ENCODE data around the gene CS. TPM values are rescaled to one million over a fixed set of nuclear protein-coding genes. Genes with fewer than 3 reads are reported as not detected.
"Not testable (repeated sequence)": the region's sequence is repeated elsewhere in the genome, so short reads cannot be mapped to it uniquely, and the experiment has no call there.

Gene CS
- total and polyA plus RNA-seq, 4 donors = 43.1 to 204 (median 94.3) TPM

DNA sequence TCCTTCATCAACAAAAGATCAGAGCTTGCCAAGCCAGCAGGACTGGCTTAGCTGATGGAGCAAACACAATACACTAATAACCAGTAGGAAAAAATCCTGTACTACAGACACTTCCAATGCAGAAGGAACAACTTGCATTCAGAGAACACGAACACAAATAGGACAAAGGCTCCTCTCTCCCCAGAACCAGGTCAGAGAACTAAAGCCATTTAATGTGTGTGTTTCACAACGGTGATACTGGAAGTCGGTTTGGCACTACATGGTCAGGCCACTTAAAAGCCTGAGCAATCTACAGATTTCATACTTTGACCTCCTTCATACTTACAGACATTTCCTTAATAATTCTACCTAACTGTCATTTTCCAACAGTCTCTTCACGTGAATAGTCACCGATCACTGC lies 6.3 kb downstream of the CS start:
- DNase-seq = no peak
- ATAC-seq (ENCODE audit: insufficient read depth, low FRiP score) = no peak
- Histone ChIP-seq H3K9me3 (ENCODE audit: control insufficient read depth in 4 of 4, insufficient read depth in 3 of 4, low read length in 3 of 4) (no peaks in the 10 kb centered on the region), H3K9ac (ENCODE audit: insufficient read depth in 1 of 2, low read length in 2 of 2) (no peak overlapping the region), H3K27me3 (ENCODE audit: control insufficient read depth in 3 of 3, insufficient read depth in 3 of 3, low read length in 2 of 3) (no peaks in the 10 kb centered on the region), H3K4me1 (ENCODE audit: control insufficient read depth in 5 of 5, insufficient read depth in 5 of 5, low read length in 5 of 5) (peaks cover 0 to 29% (median 7%) of the 10 kb centered on the region in 5 donors), H3K4me3 (no peak overlapping the region), H3K36me3 (ENCODE audit: control insufficient read depth in 4 of 4, insufficient read depth in 4 of 4, low read length in 4 of 4) (peaks cover 7 to 22% (median 9%) of the 10 kb centered on the region in 4 donors), H3K27ac (ENCODE audit: low read depth in 1 of 2, low read length in 1 of 2) (no peak overlapping the region)
- TF ChIP-seq, protein P1, sequence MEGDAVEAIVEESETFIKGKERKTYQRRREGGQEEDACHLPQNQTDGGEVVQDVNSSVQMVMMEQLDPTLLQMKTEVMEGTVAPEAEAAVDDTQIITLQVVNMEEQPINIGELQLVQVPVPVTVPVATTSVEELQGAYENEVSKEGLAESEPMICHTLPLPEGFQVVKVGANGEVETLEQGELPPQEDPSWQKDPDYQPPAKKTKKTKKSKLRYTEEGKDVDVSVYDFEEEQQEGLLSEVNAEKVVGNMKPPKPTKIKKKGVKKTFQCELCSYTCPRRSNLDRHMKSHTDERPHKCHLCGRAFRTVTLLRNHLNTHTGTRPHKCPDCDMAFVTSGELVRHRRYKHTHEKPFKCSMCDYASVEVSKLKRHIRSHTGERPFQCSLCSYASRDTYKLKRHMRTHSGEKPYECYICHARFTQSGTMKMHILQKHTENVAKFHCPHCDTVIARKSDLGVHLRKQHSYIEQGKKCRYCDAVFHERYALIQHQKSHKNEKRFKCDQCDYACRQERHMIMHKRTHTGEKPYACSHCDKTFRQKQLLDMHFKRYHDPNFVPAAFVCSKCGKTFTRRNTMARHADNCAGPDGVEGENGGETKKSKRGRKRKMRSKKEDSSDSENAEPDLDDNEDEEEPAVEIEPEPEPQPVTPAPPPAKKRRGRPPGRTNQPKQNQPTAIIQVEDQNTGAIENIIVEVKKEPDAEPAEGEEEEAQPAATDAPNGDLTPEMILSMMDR (IDR thresholded peaks at IDR 0.05; ENCODE audit: control extremely low read depth, extremely low read depth) = no peak
- WGBS, 2 donors = 54 to 69% methylated on average over 5 of the region's 5 CpGs

DNA sequence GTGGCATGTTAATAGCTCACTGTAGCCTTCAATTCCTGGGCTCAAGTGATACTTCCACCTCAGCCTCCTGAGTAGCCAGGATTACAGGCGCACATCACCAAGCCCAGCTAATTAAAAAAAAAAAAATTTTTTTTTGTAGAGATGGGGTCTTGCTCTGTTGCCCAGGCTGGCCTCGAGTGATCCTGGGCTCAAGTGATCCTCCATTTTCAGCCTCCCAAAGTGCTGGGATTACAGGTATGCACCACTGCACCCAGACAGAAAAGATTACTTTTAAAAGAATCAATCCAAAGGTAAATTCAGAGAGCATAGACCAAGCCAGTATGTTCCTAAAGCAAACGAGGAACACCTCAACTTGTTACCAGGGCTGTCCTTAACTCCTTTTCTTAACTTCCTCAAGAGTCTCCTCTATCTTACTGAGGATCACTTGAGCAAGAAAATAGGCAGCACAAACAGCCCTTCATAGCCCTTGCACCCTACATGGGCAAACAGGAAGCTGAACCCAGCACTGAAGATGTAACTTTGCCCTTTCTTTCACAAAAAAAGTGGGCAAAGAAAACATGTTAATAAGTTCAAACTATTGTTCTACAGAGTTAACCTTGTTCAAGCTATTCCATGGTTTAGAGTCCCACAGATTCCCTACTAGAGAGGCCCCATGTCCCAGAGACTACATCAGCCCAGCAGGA lies 11.3 kb downstream of the CS start:
- 60 to 63% methylated on average over 3 of the region's 3 CpGs for WGBS, 2 donors

DNA sequence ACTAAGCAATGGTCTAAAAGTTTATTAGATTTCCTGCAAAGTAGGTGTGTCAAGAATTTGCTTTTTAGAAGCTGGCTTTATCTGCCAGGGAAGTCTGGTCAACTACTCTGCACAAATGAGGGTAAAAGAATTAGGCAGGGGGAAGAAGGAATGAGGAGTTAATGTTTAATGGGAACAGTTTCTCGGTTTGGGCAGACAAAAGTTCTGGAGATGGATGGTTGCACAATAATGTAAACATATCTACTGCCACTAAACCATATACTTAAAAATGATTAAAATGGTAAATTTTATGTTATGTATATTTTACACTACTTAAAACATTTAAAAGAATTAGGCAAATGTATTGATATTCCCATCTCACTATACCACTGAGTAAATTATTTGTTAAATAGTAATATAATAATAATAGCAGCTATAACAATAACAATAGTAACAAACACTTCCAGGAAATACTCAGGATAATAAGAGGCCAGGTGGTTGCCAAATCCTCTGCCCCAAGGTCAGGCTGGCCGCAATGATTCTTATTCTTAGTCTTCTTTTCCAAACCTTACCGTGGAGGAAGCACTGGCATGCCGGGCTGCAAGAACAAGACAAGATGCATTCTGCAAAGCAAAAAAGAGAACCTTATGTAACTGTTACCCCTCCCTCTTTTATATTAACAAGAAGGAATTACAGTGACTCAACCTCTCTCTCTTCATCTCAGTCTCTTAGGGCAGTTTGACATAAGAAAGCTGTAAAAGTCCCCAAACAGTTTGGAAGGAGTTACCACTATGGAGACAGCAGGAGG lies 13.9 kb downstream of the CS start:
- Histone ChIP-seq H3K9ac (ENCODE audit: insufficient read depth in 1 of 2, low read length in 2 of 2) (no peak overlapping the region), H3K27ac (ENCODE audit: low read depth in 1 of 2, low read length in 1 of 2) (no peak overlapping the region), H3K27me3 (ENCODE audit: control insufficient read depth in 3 of 3, insufficient read depth in 3 of 3, low read length in 2 of 3) (no peaks in the 10 kb centered on the region), H3K36me3 (ENCODE audit: control insufficient read depth in 4 of 4, insufficient read depth in 4 of 4, low read length in 4 of 4) (peaks cover 22 to 35% (median 29%) of the 10 kb centered on the region in 4 donors), H3K9me3 (ENCODE audit: control insufficient read depth in 4 of 4, insufficient read depth in 3 of 4, low read length in 3 of 4) (no peaks in the 10 kb centered on the region), H3K4me1 (ENCODE audit: control insufficient read depth in 5 of 5, insufficient read depth in 5 of 5, low read length in 5 of 5) (peaks cover 0 to 4% (median 0%) of the 10 kb centered on the region in 5 donors), H3K4me3 (no peak overlapping the region)
- WGBS, 2 donors = 28 to 35% methylated on average over 4 of the region's 4 CpGs
- DNase-seq = no peak
- TF ChIP-seq, protein P1 (IDR thresholded peaks at IDR 0.05; ENCODE audit: control extremely low read depth, extremely low read depth) = no peak
- no peak for ATAC-seq (ENCODE audit: insufficient read depth, low FRiP score)

More for the DNA sequence above, 11.3 kb downstream of the CS start:
- Histone ChIP-seq H3K27ac (ENCODE audit: low read depth in 1 of 2, low read length in 1 of 2) (no peak overlapping the region), H3K4me3 (no peak overlapping the region), H3K36me3 (ENCODE audit: control insufficient read depth in 4 of 4, insufficient read depth in 4 of 4, low read length in 4 of 4) (peaks cover 4 to 22% (median 14%) of the 10 kb centered on the region in 4 donors), H3K9me3 (ENCODE audit: control insufficient read depth in 4 of 4, insufficient read depth in 3 of 4, low read length in 3 of 4) (no peaks in the 10 kb centered on the region), H3K27me3 (ENCODE audit: control insufficient read depth in 3 of 3, insufficient read depth in 3 of 3, low read length in 2 of 3) (no peaks in the 10 kb centered on the region), H3K4me1 (ENCODE audit: control insufficient read depth in 5 of 5, insufficient read depth in 5 of 5, low read length in 5 of 5) (peaks cover 0 to 11% (median 0%) of the 10 kb centered on the region in 5 donors), H3K9ac (ENCODE audit: insufficient read depth in 1 of 2, low read length in 2 of 2) (no peak overlapping the region)
- TF ChIP-seq, protein P1 (IDR thresholded peaks at IDR 0.05; ENCODE audit: control extremely low read depth, extremely low read depth) = no peak
- ATAC-seq (ENCODE audit: insufficient read depth, low FRiP score) = no peak
- no peak for DNase-seq

DNA sequence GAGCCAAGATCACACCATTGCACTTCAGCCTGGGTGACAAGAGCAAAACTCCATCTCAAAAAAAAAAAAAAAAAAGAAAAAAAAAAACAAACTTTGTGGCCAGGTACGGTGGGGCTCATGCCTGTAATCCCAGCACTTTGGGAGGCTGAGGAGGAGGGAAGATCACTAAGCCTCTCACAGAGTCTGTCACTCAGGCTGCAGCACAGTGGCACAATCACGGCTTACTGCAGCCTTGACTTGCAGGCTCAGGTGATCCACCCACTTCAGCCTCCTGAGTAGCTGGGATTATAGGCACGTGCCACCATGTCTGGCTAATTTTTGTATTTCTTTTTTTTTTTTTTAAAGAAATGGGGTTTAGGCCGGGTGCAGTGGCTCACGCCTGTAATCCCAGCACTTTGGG lies 15.9 kb downstream of the CS start:
- 92 to 94% methylated on average over 5 of the region's 5 CpGs for WGBS, 2 donors
- not testable (repeated sequence) for H3K4me3 ChIP-seq; H3K9ac ChIP-seq (ENCODE audit: insufficient read depth in 1 of 2, low read length in 2 of 2); H3K4me1 ChIP-seq (ENCODE audit: control insufficient read depth in 5 of 5, insufficient read depth in 5 of 5, low read length in 5 of 5); ATAC-seq (ENCODE audit: insufficient read depth, low FRiP score); H3K9me3 ChIP-seq (ENCODE audit: control insufficient read depth in 4 of 4, insufficient read depth in 3 of 4, low read length in 3 of 4); H3K27ac ChIP-seq (ENCODE audit: low read depth in 1 of 2, low read length in 1 of 2); H3K27me3 ChIP-seq (ENCODE audit: control insufficient read depth in 3 of 3, insufficient read depth in 3 of 3, low read length in 2 of 3); DNase-seq
- H3K36me3 ChIP-seq (ENCODE audit: control insufficient read depth in 4 of 4, insufficient read depth in 4 of 4, low read length in 4 of 4) = peaks cover 26 to 35% (median 28%) of the 10 kb centered on the region in 4 donors

Measured in lung (tissue), 12 donors.